Activated CD4-positive, CD25-positive, alpha-beta regulatory T cell treated with anti-CD3 and anti-CD28 coated beads, Interleukin-2, amount 50 U/mL, for 16 hours (primary cell): ENCODE results near the gene CST5.
A peak's percentile ranks its signal among the peaks of the same experiment; 100 is the strongest.
"Not testable (repeated sequence)": the region's sequence is repeated elsewhere in the genome, so short reads cannot be mapped to it uniquely, and the experiment has no call there.

Experiments
- DNase-seq: peaks from one replicate; pipeline ENCODE4 v3.0.0-alpha.2; 2020; ENCODE audit warnings: low read depth, low spot score

CST5 gene

GRCh38 chr20:23889775-23890187, 10.2 kb upstream of the CST5 start:
- DNase-seq, result peak; percentile 24

GRCh38 chr20:23887856-23888255, 8.3 kb upstream of the CST5 start:
- no peak for DNase-seq

GRCh38 chr20:23884771-23885162, 5.2 kb upstream of the CST5 start:
- no peak for DNase-seq

DNA sequence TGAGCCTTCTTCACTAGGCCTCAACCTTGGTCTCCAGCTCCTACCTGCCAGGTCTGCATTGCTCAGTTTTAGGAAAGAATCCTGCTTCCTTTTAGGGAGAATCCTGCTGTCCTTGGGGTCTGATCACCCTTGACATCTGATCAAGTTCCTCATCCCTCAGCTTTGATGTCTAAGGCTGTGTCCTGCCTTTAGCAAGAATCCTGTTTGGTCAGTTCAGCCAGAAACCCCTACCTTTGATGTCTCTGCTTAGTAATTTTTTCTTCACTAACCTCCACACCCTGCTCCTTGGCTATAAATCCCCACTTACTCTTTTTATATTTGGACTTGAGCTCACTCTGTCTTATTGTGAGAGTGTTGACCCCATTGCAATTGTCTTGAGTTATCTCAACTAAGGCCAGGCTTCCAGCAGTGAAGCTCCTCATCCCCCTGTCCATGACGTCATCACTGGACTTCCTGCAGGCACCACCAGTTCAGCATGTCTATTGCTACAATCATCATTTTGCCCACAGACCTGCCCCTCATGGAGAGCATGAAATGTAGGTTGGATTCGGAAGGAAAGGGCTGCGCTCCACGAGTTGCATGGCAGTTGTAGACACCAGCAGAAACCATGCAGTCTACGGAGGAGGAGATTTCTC, 4.7 kb upstream of the CST5 start:
- DNase-seq, result no peak

GRCh38 chr20:23881371-23881770, 1.8 kb upstream of the CST5 start:
- DNase-seq, result no peak

- no peak for DNase-seq
These were observed 869 bp upstream of the CST5 start for GRCh38 chr20:23880417-23880816.

- no peak for DNase-seq
These were observed 345 bp upstream of the CST5 start for GRCh38 chr20:23879811-23880374.

DNA sequence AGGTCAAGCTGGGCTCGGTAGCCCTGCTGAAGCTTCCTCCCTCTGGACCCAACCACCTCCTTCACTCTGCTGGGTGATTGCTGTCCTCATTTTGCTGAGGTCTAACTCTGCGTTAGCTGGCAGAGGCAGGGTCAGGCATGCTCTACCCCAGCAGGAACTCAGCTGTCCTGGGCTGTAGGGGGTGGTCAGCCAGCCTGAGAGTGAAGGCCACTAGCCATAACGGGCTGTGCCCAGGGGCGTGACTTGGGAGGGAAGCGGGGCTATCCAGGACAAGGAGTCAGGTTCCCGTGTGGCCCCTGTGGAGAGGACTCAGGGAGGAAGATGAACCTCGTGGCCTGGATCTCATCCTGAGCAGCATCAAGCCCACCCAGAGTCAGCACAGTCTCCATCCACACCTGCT, 761 bp downstream of the CST5 start:
- DNase-seq, result no peak

DNA sequence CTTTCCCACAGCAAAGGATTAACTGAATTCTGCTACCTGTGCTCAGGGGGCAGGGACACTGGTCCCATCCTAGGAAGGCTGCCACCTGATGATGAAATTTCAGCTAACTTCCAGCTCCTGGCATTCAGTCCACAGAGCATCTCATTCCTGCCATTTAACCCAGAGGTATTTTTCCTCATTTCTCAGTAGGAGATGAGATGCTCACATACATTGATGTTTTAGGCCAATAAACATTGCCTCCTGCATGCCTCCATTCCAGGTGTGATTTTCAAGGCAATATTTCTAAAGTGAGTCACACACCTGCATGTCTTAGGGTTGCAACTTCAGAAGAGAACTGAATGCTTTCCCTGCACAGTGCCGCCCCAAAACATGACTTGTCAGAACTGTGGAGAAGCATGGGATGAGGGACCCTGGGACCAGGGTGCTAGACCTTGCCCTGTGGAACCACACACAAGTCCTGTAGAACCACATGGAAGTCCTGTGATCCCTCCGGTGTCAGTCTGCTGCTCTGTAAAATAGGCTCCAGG, 1.5 kb downstream of the CST5 start:
- DNase-seq, result not testable (repeated sequence)

DNA sequence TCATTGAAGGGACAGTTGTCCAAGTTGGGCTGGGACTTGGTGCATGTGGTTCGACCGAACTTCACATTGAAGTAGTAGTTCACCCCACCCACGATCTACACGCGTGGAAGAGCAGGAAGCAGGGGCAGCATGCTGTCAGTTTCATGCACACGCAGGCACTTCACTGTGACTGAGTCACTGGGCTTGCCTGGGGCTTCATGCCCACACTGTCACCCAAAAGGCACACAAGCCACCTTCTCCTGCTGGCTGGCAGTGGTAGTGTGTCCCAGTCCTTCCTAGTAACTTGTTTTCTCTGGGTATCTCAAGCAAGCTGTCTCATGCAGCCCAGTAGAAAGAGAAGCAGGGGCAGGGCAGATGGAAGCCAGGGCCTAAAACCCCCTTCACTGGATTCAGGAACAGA, 2.0 kb downstream of the CST5 start:
- DNase-seq, result no peak

GRCh38 chr20:23875606-23876237, 3.8 kb downstream of the CST5 start:
- DNase-seq, result no peak

DNA sequence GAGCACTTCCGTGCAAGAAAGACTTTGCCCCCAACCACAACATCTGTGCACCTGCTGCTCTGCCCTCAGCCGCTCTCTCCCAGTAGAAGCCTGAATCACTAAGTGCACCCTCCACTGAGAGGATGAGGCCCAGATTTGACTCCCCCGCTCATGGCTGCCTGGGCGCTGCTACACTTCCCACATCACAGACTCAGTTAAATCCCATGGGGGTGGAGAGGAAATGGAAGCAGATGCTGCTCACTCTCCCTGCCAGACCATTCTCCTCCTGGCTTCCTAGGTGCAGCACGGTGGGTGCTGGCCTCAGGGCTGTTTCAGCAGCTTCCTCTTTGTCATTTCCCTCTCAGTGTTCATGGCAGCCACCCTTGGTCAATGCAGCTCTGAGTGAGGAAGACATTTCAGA, 4.8 kb downstream of the CST5 start:
- DNase-seq, result no peak

DNA sequence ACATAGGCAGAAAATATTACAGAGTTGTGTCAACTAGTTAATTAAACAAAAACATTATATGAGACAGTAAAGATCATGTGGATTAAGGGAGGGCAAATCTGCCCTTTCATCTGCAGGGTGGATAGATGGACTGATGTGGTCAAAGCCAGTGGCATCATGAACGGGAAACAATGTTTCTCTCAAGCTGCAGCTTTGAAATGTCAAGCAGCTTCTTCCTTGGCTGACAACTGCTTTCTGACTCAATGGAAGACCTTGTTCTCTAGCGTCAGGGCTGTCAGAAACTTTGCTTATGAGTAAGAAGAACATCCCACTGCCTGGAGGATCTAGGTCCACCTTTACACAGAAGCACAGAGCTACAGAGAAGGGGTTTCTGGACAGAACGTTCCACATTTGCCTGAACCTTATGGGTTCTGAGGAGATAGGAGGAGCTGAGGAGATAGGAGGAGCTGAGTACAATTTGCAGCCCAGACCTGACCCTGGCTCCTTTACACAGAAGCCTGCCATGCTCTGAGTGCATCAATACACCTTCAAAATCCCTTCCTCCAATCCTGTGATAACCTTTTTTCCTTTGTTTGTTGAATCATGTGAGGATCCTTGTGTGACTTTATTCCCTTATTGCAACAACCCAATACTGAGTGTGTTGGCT, 6.1 kb downstream of the CST5 start:
- DNase-seq, result no peak

- no peak for DNase-seq
These were observed 7.5 kb downstream of the CST5 start for GRCh38 chr20:23872065-23872464.

GRCh38 chr20:23870461-23870860, 9.1 kb downstream of the CST5 start:
- DNase-seq, result no peak

- no peak for DNase-seq
These were observed 10.0 kb downstream of the CST5 start for GRCh38 chr20:23869520-23869919.

- no peak for DNase-seq
These were observed 11.2 kb downstream of the CST5 start for GRCh38 chr20:23868321-23868720.

- DNase-seq, result no peak
These were observed 12.3 kb downstream of the CST5 start for GRCh38 chr20:23867152-23867776.

- DNase-seq, result not testable (repeated sequence)
These were observed 18.8 kb downstream of the CST5 start for GRCh38 chr20:23860771-23861170.

DNA sequence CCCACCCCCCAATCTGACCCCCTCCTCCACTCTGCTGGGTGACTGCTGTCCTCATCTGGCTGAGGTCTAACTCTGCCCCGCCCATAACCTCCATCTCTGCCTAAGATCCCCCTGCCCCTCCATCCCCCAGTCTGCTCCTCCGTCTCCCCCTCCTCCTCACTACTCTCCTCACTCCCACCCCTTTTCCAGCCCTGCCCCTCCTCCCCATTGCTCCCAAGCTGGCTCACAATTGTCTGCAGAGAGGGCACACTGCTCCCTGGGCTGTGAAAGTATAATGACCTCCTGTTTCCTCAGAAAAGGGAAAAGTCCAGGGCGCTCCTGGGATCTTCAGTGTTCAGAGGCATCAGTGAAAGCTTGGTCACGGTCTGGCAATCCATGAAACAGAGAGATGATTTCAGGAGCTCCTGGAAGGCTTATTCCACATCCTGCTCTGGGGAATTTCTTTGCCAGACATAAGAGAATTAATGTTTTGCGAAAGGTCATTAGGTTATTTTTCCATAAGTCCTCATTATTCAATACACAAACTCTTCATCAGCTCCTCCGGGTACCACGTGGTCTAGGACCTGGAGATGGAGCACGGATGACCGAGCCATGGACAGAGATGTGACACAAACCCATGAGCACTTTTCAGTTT, 21.5 kb downstream of the CST5 start:
- no peak for DNase-seq

- DNase-seq, result no peak
These were observed 22.8 kb downstream of the CST5 start for GRCh38 chr20:23856736-23857135.

DNA sequence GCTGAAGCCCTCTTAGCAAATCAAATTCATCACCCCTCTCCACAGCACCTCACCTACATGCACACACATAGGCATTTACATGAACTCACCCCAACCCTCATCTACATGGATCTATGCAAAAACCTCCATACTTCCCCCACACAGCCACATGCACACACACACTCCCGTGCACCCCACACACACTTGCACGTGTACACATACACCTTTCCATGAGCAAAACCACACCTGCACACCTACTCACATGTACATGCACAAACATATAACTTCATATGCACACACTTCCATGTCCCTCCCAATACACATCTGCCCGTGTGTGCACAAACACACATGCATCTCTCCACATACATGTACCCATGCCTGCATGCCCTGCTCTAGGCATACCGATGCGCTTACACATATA, 23.3 kb downstream of the CST5 start:
- no peak for DNase-seq
